Esophagus muscularis mucosa (tissue), 4 donors: ENCODE data around the gene RNF224. TPM values are rescaled to one million over a fixed set of nuclear protein-coding genes. Genes with fewer than 3 reads are reported as not detected.

Experiments
- DNase-seq: peaks from one replicate; pipeline ENCODE4 v3.0.0-alpha.2; 2017; ENCODE audit errors: extremely low spot score
- H3K27ac ChIP-seq, 4 donors: fragments of 200-600 bp; sonication (generic); replicated peaks in 1 of 4; 1 replicate in 3 of 4; 2 replicates in 1 of 4; pipeline ENCODE4 v1.5.1; 2016 to 2019; ENCODE audit warnings: mild to moderate bottlenecking in 1 of 4
- H3K27me3 ChIP-seq, 4 donors: fragments of 200-600 bp; sonication (generic); one replicate each; pipeline versions ENCODE4 v1.5.1 to v1.6.0; 2016 to 2019
- H3K36me3 ChIP-seq, 4 donors: fragments of 200-600 bp; sonication (generic); one replicate each; pipeline ENCODE4 v1.5.1; 2016 to 2019
- H3K4me1 ChIP-seq, 4 donors: fragments of 200-600 bp; sonication (generic); one replicate each; pipeline ENCODE4 v1.5.1; 2016 to 2019
- H3K4me3 ChIP-seq, 4 donors: fragments of 200-600 bp; sonication (generic); 1 replicate in 2 of 4; 2 replicates in 2 of 4; pipeline ENCODE4 v1.5.1; 2016 to 2019; ENCODE audit warnings: mild to moderate bottlenecking in 4 of 4, moderate library complexity in 1 of 4
- H3K9me3 ChIP-seq, 4 donors: fragments of 200-600 bp; sonication (generic); 1 replicate in 3 of 4; 2 replicates in 1 of 4; pipeline ENCODE4 v1.5.1; 2016 to 2019
- CTCF ChIP-seq, 3 experiments: fragments of 200-600 bp in 2 of 3; fragments of 450-650 bp in 1 of 3; sonication (generic) in 2 of 3; IDR thresholded peaks; one replicate each; pipeline ENCODE4 v1.5.1; 2017 to 2019; ENCODE audit warnings: antibody characterized with exemption in 3 of 3, mild to moderate bottlenecking in 2 of 3, moderate library complexity in 1 of 3
- EP300 ChIP-seq: sonication (generic); formaldehyde crosslinking; IDR thresholded peaks from one replicate; pipeline ENCODE4 v1.6.1; 2017; ENCODE audit warnings: antibody characterized with exemption
- POLR2A ChIP-seq: fragments of 450-650 bp; IDR thresholded peaks from one replicate; pipeline ENCODE4 v1.6.1; 2017; ENCODE audit warnings: antibody characterized with exemption, moderate library complexity, mild to moderate bottlenecking, low read depth
- POLR2AphosphoS5 ChIP-seq, 2 donors: sonication (generic); formaldehyde crosslinking; IDR thresholded peaks; one replicate each; pipeline ENCODE4 v1.6.1; 2017; ENCODE audit warnings: antibody characterized with exemption in 2 of 2
- WGBS: methylation state at CpG from one replicate; pipeline ENCODE4 v1.1.5; 2018; 5-methylcytosine and 5-hydroxymethylcytosine counted together
- intact Hi-C: fragments of 100-400 bp; cut with DNase I; formaldehyde crosslinking; loops from one replicate; pipeline ENCODE4 v1.15.1; 2023
- total RNA-seq, 4 donors: library from RNA; depleted of rRNA; stranded (reverse); fragments of >200 nt; gene quantifications; one replicate each; pipeline versions ENCODE4 v1.1.0 to v1.2.1, GENCODE V29; 2016

Gene RNF224
- total RNA-seq, 4 donors from 2014 or later = not detected

GRCh38 chr9:137250329-137251193 is 23.3 kb downstream of the RNF224 start:
- Histone ChIP-seq H3K4me3 (no peak overlapping the region), H3K4me1 (peaks cover 9 to 20% (median 14%) of the 10 kb centered on the region in 4 donors), H3K36me3 (no peaks in the 10 kb centered on the region), H3K27me3 (no peaks in the 10 kb centered on the region), H3K9me3 (no peaks in the 10 kb centered on the region), H3K27ac (no peak overlapping the region)
- WGBS = 61% methylated on average over 15 of the region's 18 CpGs
- DNase-seq = no peak
- intact Hi-C loops = no loop called here
- no peak for TF ChIP-seq CTCF (IDR thresholded peaks at IDR 0.05)
- no peak for TF ChIP-seq EP300

GRCh38 chr9:137251194-137251461 is 23.8 kb downstream of the RNF224 start, which contains the start of gene STPG3:
Gene STPG3 (plus strand): TSS chr9:137251286. CDS start chr9:137251287, 1 bp downstream.
- no peak for TF ChIP-seq POLR2A
- TF ChIP-seq EP300 = no peak
- TF ChIP-seq POLR2AphosphoS5 (IDR thresholded peaks at IDR 0.05) = no peak
- no peak for TF ChIP-seq CTCF (IDR thresholded peaks at IDR 0.05)
- Histone ChIP-seq H3K27ac (no peak within 1 kb of the TSS), H3K4me1 (peaks cover 14 to 24% (median 19%) of the 10 kb centered on the region in 4 donors), H3K36me3 (peaks cover 0 to 2% (median under 1%) of the 10 kb centered on the region in 4 donors), H3K27me3 (no peaks in the 10 kb centered on the region), H3K9me3 (no peaks in the 10 kb centered on the region), H3K4me3 (no peak within 1 kb of the TSS)
- WGBS = 75% methylated on average over 4 of the region's 4 CpGs
- DNase-seq = no peak
- intact Hi-C loops = no loop called here

GRCh38 chr9:137251490-137252268 is 24.4 kb downstream of the RNF224 start:
- Histone ChIP-seq H3K27ac (no peak overlapping the region), H3K4me3 (no peak overlapping the region), H3K4me1 (peaks cover 20 to 29% (median 24%) of the 10 kb centered on the region in 4 donors), H3K9me3 (no peaks in the 10 kb centered on the region), H3K36me3 (peaks cover 0 to 7% (median 6%) of the 10 kb centered on the region in 4 donors), H3K27me3 (no peaks in the 10 kb centered on the region)
- no peak for TF ChIP-seq POLR2A
- TF ChIP-seq POLR2AphosphoS5 (IDR thresholded peaks at IDR 0.05) = no peak
- no peak for TF ChIP-seq EP300
- no peak for TF ChIP-seq CTCF (IDR thresholded peaks at IDR 0.05)
- WGBS = 88% methylated on average over 14 of the region's 22 CpGs
- intact Hi-C loops = no loop called here
- no peak for DNase-seq

- TF ChIP-seq POLR2AphosphoS5 (IDR thresholded peaks at IDR 0.05) = no peak
- no peak for DNase-seq
- intact Hi-C loops = no loop called here
- H3K36me3 ChIP-seq = peaks cover 0 to 19% (median 14%) of the 10 kb centered on the region in 4 donors
- no peaks in the 10 kb centered on the region for H3K9me3 ChIP-seq
- no peaks in the 10 kb centered on the region for H3K27me3 ChIP-seq
- 95% methylated on average over 15 of the region's 35 CpGs for WGBS
- peaks cover 25 to 35% (median 29%) of the 10 kb centered on the region in 4 donors for H3K4me1 ChIP-seq
- no peak overlapping the region for H3K4me3 ChIP-seq
- H3K27ac ChIP-seq = no peak overlapping the region
These were observed 25.5 kb downstream of the RNF224 start for GRCh38 chr9:137252555-137253506.
